Measurements from ENCODE around the gene HOXB6.

The HOXB6 gene

GRCh38 chr17:48609033-48609432 lies 4.2 kb upstream of the HOXB6 start:
- no peak for DNase-seq (ENCODE audit: low read depth)

DNA sequence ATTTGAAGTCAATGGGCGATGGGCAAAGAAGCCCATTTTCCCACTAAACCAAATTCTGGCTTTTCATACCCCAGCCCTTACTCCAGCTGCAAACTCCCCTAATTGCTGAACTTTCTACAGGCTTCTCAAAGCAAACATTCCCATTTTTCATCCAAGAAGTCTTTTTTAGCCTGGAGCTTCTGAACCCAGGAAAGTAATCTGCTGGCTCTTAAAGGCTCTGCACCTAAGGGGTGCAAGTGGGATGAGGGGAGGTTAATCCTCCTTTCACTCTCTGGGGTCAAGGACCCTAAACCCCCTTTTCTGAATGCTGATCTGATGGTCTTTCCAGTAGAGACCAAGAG lies 3.7 kb upstream of the HOXB6 start:
- DNase-seq (ENCODE audit: low read depth) = no peak

DNA sequence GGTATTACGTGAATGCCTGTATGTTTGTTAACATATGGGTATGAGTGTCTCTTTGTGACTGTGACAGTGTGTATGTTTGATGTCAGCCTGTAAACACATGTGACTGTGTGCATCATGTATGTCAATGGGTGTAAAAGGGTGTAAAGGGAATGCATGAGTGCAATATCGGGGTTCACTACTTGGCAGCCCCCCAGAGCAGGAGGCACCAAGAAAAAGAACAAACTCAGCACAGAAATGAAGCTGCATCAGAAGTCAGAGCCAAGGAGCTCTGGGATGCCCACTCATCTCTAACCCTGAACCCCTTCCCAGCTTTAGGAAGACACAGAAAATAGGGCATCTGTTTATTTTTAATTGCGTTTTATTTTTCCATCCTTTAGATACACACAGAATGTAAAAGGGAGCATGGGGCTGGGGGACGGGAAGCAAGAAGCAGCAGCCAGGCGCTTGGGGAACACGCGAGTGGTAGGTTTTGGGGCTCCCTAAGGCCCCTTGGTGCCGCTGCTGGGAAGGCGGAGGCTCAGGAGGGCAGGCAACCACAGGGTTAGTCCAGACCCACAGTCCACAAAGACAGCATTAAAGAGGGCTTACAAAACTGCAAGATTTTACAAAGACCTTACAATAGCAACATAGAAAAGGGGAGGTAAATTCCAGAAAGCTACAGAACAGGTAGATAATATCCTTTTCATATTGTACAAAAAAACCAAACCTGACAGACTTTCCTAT lies 2.3 kb upstream of the HOXB6 start:
- DNase-seq (ENCODE audit: low read depth) = no peak

GRCh38 chr17:48605991-48606891 lies 1.5 kb upstream of the HOXB6 start:
- DNase-seq (ENCODE audit: low read depth) = no peak

GRCh38 chr17:48605409-48605919 lies 678 bp upstream of the HOXB6 start:
- no peak for DNase-seq (ENCODE audit: low read depth)

DNA sequence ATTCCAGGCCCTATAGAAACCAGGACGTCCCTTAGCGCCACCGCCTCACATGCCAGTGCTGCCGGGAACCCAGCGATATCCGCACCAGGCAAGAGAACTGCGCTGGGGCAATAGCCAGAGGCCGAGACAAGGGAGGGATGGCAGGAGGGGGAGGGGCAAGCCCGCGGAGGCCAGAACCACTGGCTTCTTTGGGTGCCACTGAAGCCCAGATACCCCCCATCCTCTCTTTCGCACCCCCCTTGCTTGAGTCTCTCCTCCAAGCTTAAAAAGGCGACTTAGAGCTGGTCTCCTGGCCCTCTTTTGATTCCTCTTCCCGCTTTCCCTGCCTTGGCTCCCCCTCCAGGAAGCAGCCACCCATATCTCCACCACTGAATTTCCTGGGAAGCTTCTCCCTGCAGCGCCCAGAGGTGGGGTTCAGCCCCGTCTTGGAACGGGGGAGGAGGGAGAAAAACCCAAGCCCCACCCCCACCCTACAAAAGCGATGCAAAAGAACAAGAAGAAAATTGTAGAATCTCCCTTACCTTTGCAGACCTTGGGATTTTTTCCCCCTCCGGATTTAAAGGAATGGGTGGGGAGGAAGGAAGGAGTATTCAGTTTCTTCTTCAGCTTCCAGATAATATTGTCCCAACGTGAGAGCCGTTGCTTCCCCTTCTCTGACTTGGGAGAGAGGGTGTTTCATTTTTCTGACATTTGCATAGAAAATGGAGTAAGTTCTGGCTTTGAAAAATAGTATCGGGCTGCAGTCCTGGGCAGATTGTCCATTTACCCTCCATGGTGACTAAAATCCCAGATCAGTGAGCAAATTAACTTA lies 622 bp downstream of the HOXB6 start:
- peak; percentile 26 for DNase-seq (ENCODE audit: low read depth)

- DNase-seq (ENCODE audit: low read depth) = no peak
Observed at GRCh38 chr17:48601539-48602425, 3.0 kb downstream of the HOXB6 start.

DNA sequence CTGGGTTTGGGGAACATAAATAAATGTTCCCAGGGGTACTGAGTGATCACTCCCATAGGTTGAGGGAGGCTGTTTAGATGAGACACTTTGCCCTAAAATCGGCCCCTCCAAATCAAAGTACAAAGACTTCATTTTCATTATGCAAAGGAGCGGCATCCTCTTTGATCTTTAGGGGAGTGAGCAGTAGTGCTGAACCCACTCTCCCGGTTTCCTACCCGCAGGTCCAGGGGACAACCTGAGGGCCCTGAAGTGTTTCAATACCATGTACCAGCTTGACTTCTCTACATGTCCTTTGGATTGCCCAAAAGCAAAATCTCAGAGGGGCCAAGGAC lies 3.6 kb downstream of the HOXB6 start:
- no peak for DNase-seq (ENCODE audit: low read depth)

- peak; percentile 23 for DNase-seq (ENCODE audit: low read depth)
Observed at GRCh38 chr17:48600244-48601098, 4.3 kb downstream of the HOXB6 start.

- DNase-seq (ENCODE audit: low read depth) = no peak
Observed at GRCh38 chr17:48599354-48599753, 5.4 kb downstream of the HOXB6 start.

GRCh38 chr17:48598736-48599135 lies 6.0 kb downstream of the HOXB6 start:
- DNase-seq (ENCODE audit: low read depth) = peak; percentile 16

DNA sequence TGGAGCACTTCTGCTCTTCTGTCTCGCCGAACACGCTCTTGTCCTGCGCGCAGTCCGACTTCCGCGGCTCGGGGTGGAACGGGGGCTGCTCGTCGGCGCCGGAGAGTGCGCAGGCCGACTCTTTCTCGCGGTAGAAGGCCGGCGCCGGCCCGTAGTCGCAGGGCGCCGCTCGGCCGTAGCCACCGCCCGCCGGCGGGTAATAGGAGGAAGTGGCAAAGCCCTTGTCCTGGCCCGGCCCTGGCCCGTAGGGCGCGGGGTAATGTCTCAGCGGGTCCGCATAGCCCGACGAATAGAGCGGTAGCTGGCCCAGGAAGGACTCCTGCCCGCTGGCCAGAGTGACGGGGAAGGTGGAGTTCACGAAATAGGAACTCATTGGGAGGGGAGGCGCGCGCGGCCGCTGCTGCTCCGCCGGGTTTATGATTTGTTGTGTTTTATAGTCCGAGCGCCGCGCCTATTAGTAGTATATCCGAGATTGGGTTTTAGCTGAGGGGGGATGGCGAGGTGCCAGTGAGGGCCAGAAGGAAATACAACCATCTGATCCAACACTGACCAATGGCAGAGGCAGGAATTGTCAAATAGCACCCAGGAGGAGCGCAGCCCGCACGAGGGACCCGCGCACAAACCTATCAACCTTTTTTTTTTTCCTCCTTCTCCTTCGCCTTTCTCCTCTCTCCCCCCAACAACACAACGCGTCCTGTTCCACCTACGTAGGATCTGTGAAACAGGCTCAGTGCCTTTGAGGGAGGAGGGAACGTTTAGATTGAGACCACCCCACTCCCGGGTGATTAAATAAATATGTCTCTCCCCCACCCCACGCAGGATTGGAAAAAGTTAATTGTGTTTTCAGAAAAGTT lies 6.8 kb downstream of the HOXB6 start:
- peak; percentile 91 for DNase-seq (ENCODE audit: low read depth)

DNA sequence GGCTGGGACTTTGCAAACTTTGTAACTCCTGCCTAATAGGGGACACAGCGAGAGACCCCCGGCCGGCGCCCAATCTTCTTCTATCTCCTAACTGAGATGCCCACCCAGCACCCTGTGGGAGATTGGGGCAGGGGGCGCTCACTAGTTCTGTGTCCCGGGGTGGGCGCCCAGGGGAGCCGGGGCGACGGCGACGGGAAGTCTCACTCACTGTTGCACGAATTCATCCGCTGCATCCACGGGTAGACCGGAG lies 7.3 kb downstream of the HOXB6 start:
- DNase-seq (ENCODE audit: low read depth) = no peak

GRCh38 chr17:48596735-48597527 lies 7.9 kb downstream of the HOXB6 start:
- DNase-seq (ENCODE audit: low read depth) = no peak

DNA sequence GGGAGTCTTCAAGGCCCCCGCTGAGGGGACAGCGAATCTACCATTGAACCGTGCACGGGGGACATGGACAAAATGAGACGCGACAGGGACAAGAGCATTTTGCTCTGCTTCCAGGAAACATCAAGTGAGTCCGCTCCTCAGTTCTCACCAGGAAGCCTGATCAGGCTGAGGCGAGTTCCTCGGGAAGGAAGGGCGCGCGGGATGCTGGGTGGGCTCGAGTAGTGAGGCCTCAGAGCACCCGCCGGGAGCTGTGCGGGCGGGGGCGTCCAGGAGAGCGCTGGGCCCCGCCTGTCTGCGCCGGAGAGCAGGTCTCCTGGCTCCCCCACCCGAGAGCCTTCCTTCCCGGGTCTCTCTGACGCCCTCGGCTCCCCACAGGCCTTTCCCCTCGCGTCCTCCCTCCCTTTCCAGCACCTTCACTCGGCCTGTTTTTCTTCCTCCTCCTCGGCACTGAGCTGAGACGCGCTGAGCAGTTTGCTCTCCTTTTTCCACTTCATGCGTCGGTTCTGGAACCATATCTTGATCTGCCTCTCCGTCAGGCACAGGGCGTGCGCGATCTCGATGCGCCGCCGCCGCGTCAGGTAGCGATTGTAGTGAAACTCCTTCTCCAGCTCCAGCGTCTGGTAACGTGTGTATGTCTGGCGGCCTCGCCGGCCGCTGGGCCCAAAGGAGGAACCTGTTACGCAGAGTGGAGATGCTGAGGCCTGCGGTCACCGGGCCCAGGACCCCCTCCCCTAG lies 8.6 kb downstream of the HOXB6 start:
- no peak for DNase-seq (ENCODE audit: low read depth)

DNA sequence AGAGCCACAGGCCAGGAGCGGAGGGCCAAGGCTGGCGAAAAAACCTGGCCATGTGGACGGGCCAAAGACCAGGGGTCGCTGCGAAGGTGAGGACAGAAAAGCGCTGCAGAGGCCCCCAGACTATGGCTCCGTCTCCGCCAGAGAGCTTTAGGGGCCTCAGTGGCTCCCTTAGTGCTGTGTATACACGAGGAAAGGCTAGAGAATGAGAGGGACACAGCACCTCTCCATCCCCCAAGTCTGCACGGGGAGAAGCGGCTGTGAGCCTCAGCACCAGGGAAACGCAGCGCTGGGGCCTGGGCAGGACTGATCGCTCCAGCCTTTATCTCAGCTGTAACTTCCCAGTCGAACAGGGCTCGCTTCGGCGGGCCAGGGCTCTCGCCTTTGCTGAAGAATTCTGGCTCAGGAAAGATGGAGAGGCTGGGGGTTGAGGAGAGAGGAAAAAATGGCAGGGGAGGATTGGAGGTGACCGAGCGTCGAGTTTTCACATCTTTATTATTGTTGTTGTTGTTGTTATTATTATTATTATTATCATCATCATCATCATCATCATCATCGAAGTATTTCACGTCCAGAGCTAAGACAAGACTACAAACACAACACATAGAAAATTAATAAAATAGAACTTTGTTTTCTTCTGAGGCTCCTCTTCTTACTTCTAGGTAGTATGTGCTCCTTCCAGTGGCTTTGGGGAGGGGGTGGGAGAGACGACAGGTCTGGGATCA lies 9.3 kb downstream of the HOXB6 start:
- DNase-seq (ENCODE audit: low read depth) = no peak

GRCh38 chr17:48594538-48595277 lies 10.1 kb downstream of the HOXB6 start:
- DNase-seq (ENCODE audit: low read depth) = no peak

Measured in GM04504 (cell line).